Suprapubic skin (tissue), 4 donors: Measurements from ENCODE around the gene EGFL7. TPM values are rescaled to one million over a fixed set of nuclear protein-coding genes. Genes with fewer than 3 reads are reported as not detected.
A peak's percentile ranks its signal among the peaks of the same experiment; 100 is the strongest.

ENCODE experiments used
- DNase-seq, 2 donors: peaks; one replicate each; pipeline ENCODE4 v3.0.0-alpha.2; 2019; ENCODE audit warnings: low spot score in 2 of 2
- H3K27ac ChIP-seq: fragments of 200-600 bp; sonication (generic); one replicate; pipeline ENCODE4 v1.5.1; 2019
- H3K27me3 ChIP-seq: fragments of 200-600 bp; sonication (generic); one replicate; pipeline ENCODE4 v1.5.1; 2019
- H3K36me3 ChIP-seq: fragments of 200-600 bp; sonication (generic); one replicate; pipeline ENCODE4 v1.5.1; 2019
- H3K4me1 ChIP-seq: fragments of 200-600 bp; sonication (generic); one replicate; pipeline ENCODE4 v1.5.1; 2019
- H3K4me3 ChIP-seq: fragments of 200-600 bp; sonication (generic); one replicate; pipeline ENCODE4 v1.5.1; 2019; ENCODE audit warnings: mild to moderate bottlenecking
- H3K9me3 ChIP-seq: fragments of 200-600 bp; sonication (generic); one replicate; pipeline ENCODE4 v1.5.1; 2019
- EP300 ChIP-seq: sonication (generic); formaldehyde crosslinking; IDR thresholded peaks from one replicate; pipeline ENCODE4 v1.6.1; 2017; ENCODE audit warnings: antibody characterized with exemption
- POLR2A ChIP-seq, 2 donors: fragments of 450-650 bp; IDR thresholded peaks; one replicate each; pipeline ENCODE4 v1.6.1; 2017; ENCODE audit warnings: antibody characterized with exemption in 2 of 2, mild to moderate bottlenecking in 2 of 2, moderate library complexity in 2 of 2
- POLR2AphosphoS5 ChIP-seq, 3 donors: sonication (generic); formaldehyde crosslinking; IDR thresholded peaks; one replicate each; pipeline ENCODE4 v1.6.1; 2017; ENCODE audit warnings: antibody characterized with exemption in 3 of 3
- WGBS: methylation state at CpG from one replicate; pipeline ENCODE4 v1.1.5; 2018; 5-methylcytosine and 5-hydroxymethylcytosine counted together
- total RNA-seq, 4 donors: library from RNA; depleted of rRNA; stranded (reverse); fragments of >200 nt; gene quantifications; one replicate each; pipeline ENCODE4 v1.1.0, GENCODE V29; 2016
- TF ChIP-seq, protein P1 (sequence below), 2 donors: fragments of 200-600 bp in 1 of 2; fragments of 450-650 bp in 1 of 2; sonication (generic) in 1 of 2; IDR thresholded peaks; one replicate each; pipeline ENCODE4 v1.5.1; 2016 to 2019; ENCODE audit warnings: antibody characterized with exemption in 2 of 2, mild to moderate bottlenecking in 1 of 2, moderate library complexity in 1 of 2

EGFL7 gene
- 10 to 100 TPM; 12.2 to 49.6 (median 28.6) TPM for total RNA-seq

DNA sequence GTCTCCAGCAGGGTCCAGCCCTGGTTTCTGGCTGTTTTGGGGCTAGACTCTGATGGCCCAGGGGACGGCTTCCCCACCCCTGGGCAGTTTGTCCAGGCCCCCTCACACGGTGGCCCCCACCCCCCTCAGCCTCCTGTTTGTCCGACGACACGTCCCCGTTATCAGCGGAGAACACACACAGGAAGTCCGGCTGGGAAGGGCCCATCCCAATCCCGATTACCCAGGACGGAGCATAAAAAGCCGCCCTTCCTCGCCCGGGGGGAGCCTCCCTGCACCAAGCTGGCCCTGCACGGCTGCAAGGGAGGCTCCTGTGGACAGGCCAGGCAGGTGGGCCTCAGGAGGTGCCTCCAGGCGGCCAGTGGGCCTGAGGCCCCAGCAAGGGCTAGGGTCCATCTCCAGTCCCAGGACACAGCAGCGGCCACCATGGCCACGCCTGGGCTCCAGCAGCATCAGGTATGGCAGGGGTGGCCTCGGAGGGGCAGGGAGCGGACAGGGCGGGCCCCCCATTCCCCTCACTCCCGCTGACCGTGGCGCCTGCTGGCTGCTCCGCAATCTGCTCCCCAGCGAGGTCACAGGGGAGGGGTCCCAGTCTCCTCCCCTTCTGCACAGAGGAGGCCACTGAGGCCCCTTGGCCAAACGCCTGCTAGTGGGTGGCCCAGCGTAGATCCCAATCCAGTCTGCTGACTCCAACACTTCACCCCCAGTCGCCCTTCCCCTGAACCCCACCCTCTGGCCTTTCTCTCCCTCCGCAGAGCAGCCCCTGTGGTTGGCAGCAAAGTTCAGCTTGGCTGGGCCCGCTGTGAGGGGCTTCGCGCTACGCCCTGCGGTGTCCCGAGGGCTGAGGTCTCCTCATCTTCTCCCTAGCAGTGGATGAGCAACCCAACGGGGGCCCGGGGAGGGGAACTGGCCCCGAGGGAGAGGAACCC lies at the start of gene EGFL7:
EGFL7 (plus strand) TSS at position 261 of the 926 bp plus-strand sequence. CDS start 5,367 bp downstream, outside the sequence.
- Histone ChIP-seq H3K27ac (peak within 1 kb of the TSS; percentile 13), H3K36me3 (no peaks in the 10 kb centered on the region), H3K4me1 (peaks cover 12% of the 10 kb centered on the region), H3K9me3 (no peaks in the 10 kb centered on the region), H3K4me3 (peak within 1 kb of the TSS; percentile 54), H3K27me3 (peaks cover 47% of the 10 kb centered on the region)
- no peak for TF ChIP-seq EP300
- peak in 2 of 3 donors; percentile 23 to 35 for TF ChIP-seq POLR2AphosphoS5 (IDR thresholded peaks at IDR 0.05)
- peak in 1 of 2 donors; percentile 33 for TF ChIP-seq POLR2A (IDR thresholded peaks at IDR 0.05)
- no peak for DNase-seq
- WGBS = 83% methylated on average over 28 of the region's 38 CpGs

DNA sequence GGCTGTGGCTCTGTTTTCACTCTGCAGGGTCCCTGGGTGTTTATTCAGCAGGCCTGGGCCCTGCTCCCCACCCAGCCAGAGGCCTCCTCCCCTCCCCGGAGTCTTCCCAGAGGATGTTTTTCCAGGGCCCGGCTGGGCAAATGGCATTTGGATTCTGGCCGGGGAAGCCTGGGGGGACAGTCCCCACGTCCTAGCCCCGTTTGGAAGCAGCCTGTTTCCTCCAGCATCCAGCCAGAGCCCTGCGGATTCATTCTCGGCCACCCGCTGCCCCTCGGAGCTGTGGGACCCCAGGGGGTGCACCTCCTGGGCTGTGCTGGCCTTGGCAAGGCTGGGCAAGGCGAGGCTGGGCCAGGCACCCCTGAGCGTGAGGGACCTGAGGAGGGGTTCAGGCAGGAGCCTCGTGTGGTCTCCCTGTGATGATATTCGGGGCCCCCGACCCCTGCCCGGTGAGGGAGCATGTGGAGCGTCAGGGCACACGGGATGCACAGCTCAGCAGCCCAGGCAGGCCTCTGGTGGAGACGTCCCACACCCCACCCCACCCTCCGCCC lies 48.8 kb upstream of the EGFL7 start:
- Histone ChIP-seq H3K9me3 (no peaks in the 10 kb centered on the region), H3K27ac (no peak overlapping the region), H3K4me1 (peaks cover 23% of the 10 kb centered on the region), H3K4me3 (no peak overlapping the region), H3K27me3 (peaks cover 3% of the 10 kb centered on the region), H3K36me3 (no peaks in the 10 kb centered on the region)
- 69% methylated on average over 7 of the region's 19 CpGs for WGBS
- TF ChIP-seq, protein P1, sequence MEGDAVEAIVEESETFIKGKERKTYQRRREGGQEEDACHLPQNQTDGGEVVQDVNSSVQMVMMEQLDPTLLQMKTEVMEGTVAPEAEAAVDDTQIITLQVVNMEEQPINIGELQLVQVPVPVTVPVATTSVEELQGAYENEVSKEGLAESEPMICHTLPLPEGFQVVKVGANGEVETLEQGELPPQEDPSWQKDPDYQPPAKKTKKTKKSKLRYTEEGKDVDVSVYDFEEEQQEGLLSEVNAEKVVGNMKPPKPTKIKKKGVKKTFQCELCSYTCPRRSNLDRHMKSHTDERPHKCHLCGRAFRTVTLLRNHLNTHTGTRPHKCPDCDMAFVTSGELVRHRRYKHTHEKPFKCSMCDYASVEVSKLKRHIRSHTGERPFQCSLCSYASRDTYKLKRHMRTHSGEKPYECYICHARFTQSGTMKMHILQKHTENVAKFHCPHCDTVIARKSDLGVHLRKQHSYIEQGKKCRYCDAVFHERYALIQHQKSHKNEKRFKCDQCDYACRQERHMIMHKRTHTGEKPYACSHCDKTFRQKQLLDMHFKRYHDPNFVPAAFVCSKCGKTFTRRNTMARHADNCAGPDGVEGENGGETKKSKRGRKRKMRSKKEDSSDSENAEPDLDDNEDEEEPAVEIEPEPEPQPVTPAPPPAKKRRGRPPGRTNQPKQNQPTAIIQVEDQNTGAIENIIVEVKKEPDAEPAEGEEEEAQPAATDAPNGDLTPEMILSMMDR (IDR thresholded peaks at IDR 0.05) = no peak
- TF ChIP-seq POLR2A (IDR thresholded peaks at IDR 0.05) (no peak), EP300 (no peak), POLR2AphosphoS5 (IDR thresholded peaks at IDR 0.05) (no peak)
- no peak for DNase-seq

DNA sequence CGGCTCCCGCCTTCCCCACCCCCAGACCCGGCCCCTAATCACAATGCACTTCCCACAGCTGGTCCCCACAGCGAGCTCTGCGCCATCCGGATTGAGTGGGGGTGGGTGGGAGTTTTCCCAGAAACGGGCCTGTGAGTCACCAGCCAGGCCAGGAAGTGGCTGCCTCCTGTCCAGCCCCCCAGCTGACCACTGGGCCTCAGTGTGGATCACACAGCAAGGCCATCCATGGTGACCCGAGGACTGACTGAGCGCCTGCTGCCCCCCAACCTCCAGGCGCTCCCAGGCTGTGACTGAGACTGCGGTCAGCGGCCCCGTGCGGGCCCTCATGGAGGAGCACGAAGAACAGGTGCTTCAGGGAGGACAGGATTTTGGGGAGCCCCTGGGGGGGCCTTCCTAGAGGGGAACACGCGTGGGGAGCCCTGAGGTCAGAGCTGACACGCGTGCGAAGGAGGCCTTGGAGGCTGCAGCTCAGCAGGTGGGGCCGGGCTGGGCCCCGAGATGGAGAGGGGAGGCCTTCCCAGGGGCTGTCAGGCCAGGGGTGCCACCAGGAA lies 48.3 kb upstream of the EGFL7 start:
- WGBS = 78% methylated on average over 12 of the region's 22 CpGs
- Histone ChIP-seq H3K27me3 (peaks cover 3% of the 10 kb centered on the region), H3K36me3 (no peaks in the 10 kb centered on the region), H3K4me3 (no peak overlapping the region), H3K4me1 (peaks cover 29% of the 10 kb centered on the region), H3K27ac (no peak overlapping the region), H3K9me3 (no peaks in the 10 kb centered on the region)
- no peak for TF ChIP-seq POLR2A (IDR thresholded peaks at IDR 0.05)
- TF ChIP-seq POLR2AphosphoS5 (IDR thresholded peaks at IDR 0.05) = no peak
- TF ChIP-seq, protein P1 (IDR thresholded peaks at IDR 0.05) = no peak
- TF ChIP-seq EP300 = no peak
- no peak for DNase-seq

DNA sequence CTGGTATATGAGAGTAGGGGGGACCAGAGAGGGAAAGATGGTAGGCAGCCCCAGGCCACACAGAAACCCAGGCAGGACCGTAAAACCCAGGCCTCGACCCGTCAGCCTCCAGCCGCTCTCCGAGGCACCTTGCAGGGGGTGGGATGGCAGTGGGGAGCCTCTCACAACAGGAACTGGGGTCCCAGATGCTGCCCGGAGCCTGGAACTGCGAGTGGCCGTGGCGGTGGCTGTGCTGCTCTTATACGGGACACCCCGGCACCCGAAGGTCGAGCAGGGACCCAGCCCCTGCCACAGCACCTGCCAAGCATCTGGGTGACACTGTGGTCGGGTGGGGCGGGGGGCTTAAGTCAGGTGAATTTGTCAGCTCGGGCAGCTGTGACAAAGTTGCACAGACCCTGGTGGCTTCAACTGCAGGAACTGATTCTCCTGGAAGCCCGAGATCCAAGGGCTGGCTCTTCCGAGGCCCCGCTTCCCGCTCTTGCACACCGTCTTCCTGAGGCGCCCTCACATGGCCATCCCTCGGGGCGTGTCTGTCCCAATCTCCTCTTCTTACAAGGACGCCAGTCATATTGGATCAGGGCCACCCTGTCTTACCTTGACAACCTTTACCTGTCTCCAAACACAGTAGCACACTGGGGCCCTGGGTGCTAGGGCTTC lies 47.6 kb upstream of the EGFL7 start:
- Histone ChIP-seq H3K36me3 (no peaks in the 10 kb centered on the region), H3K27ac (no peak overlapping the region), H3K27me3 (peaks cover 3% of the 10 kb centered on the region), H3K9me3 (no peaks in the 10 kb centered on the region), H3K4me3 (no peak overlapping the region), H3K4me1 (peaks cover 35% of the 10 kb centered on the region)
- WGBS = 48% methylated on average over 4 of the region's 25 CpGs
- DNase-seq = no peak
- TF ChIP-seq EP300 (no peak), POLR2AphosphoS5 (IDR thresholded peaks at IDR 0.05) (no peak), POLR2A (IDR thresholded peaks at IDR 0.05) (no peak)
- TF ChIP-seq, protein P1 (IDR thresholded peaks at IDR 0.05) = no peak

DNA sequence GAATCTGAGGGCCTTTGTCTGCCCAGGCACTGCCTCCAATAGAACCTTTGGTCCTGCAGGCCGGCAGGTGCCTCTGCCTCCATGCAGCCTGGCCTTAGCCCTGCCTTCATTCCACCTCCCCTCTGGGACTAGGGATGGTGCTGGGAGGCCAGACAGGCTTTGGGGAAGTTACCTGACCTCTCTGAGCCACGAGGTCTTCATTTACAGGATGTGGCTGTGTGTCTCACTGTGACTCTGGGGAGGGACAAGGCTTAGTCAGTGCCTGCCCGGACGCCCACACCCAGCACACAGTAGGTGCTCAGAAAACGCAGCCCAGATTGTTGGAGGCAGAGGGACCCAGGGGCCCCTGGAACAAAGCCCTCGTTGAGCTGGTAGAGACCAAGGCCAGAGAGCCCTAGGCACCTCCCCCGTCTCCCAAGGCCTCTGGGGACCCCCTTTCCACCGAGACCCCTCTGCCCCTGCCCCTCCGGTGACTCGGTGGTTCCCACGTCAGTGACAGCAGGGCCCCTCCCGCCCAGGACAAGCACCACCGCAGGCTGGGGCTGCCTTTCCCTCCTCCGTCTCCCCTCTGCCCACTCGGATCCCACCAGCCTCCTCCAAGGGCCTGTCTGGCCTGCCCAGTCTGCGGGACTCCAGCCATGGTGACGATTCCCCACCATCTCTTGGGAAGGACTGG lies 46.9 kb upstream of the EGFL7 start:
- no peaks in the 10 kb centered on the region for H3K27me3 ChIP-seq
- TF ChIP-seq POLR2A (IDR thresholded peaks at IDR 0.05) (no peak), EP300 (no peak), POLR2AphosphoS5 (IDR thresholded peaks at IDR 0.05) (no peak)
- TF ChIP-seq, protein P1 (IDR thresholded peaks at IDR 0.05) = no peak
- no peak for DNase-seq
- no peaks in the 10 kb centered on the region for H3K9me3 ChIP-seq
- no peaks in the 10 kb centered on the region for H3K36me3 ChIP-seq
- no peak overlapping the region for H3K4me3 ChIP-seq
- H3K4me1 ChIP-seq = peaks cover 42% of the 10 kb centered on the region
- H3K27ac ChIP-seq = no peak overlapping the region
- WGBS = 72% methylated on average over 9 of the region's 17 CpGs
